GM12891 (cell line): ENCODE results near the gene HNRNPA3.

Source experiments
- POLR2A ChIP-seq: IDR thresholded peaks from 2 replicates; pipeline ENCODE4 v1.6.1; 2011; ENCODE audit warnings: low read depth, low read length, control low read depth
- POLR2AphosphoS5 ChIP-seq: IDR thresholded peaks from 2 replicates; pipeline ENCODE4 v1.6.1; 2011; ENCODE audit warnings: low read depth, low read length, control low read depth
- POU2F2 ChIP-seq: IDR thresholded peaks from 2 replicates; pipeline ENCODE4 v1.6.1; 2011; ENCODE audit warnings: low read depth, mild to moderate bottlenecking, control low read depth, low read length, moderate library complexity

DNA sequence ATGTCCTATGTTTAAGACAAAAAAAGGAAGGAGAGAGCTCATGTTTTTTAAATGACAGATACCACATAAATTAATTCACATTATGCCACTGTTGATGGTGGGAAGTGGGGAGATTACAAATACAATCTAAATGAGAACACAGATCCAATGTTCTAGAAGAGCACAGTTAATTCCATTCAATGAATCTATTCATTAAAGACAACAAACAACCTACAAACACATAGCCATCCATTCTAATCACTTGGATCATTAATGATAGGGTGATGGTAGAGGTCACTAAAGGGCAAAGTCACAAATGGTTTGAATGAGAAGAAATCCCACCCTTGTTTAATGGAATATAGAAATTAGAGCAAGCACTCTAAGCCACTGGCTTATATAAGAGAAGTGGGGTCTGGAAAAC lies 21.7 kb downstream of the HNRNPA3 start:
- no peak for TF ChIP-seq POU2F2
- TF ChIP-seq POLR2AphosphoS5: no peak
- TF ChIP-seq POLR2A: no peak
